Loucy (cell line): ENCODE results near the gene MYH7.

ENCODE experiments used
- H2AFZ ChIP-seq: fragments of 200-600 bp; sonication (generic); 2 replicates; pipeline ENCODE4 v1.6.0; 2016; ENCODE audit warnings: antibody characterized with exemption, mild to moderate bottlenecking, low read length, moderate library complexity
- H3F3A ChIP-seq: fragments of 200-600 bp; 2 replicates; pipeline ENCODE4 v1.6.0; 2016; ENCODE audit warnings: antibody characterized with exemption, low read depth, mild to moderate bottlenecking
- H3K27me3 ChIP-seq: fragments of 200-600 bp; sonication (generic); 2 replicates; pipeline ENCODE4 v1.6.1; 2014; ENCODE audit warnings: low read length, mild to moderate bottlenecking; ENCODE audit not compliant: insufficient read depth, poor library complexity, severe bottlenecking
- H3K36me3 ChIP-seq: fragments of 200-600 bp; sonication (generic); 2 replicates; pipeline ENCODE4 v1.6.1; 2016; ENCODE audit warnings: low read length; ENCODE audit not compliant: insufficient read depth
- H3K4me1 ChIP-seq: fragments of 200-600 bp; sonication (generic); 2 replicates; pipeline ENCODE4 v1.5.1; 2014; ENCODE audit warnings: low read length, mild to moderate bottlenecking; ENCODE audit not compliant: insufficient read depth, poor library complexity, severe bottlenecking
- H3K4me2 ChIP-seq: fragments of 200-600 bp; sonication (generic); 2 replicates; pipeline ENCODE4 v1.6.0; 2014; ENCODE audit warnings: antibody characterized with exemption, low read length, low read depth, mild to moderate bottlenecking; ENCODE audit not compliant: poor library complexity, severe bottlenecking
- H3K4me3 ChIP-seq: fragments of 200-600 bp; sonication (generic); 2 replicates; pipeline ENCODE4 v1.5.1; 2014; ENCODE audit warnings: low read length, mild to moderate bottlenecking, mixed read lengths; ENCODE audit not compliant: poor library complexity, severe bottlenecking
- H3K79me2 ChIP-seq: fragments of 200-600 bp; sonication (generic); 2 replicates; pipeline ENCODE4 v1.6.1; 2014; ENCODE audit warnings: low read length; ENCODE audit not compliant: insufficient read depth
- H3K9ac ChIP-seq: fragments of 200-600 bp; sonication (generic); 2 replicates; pipeline ENCODE4 v1.6.0; 2014; ENCODE audit warnings: mild to moderate bottlenecking, low read depth, low read length, moderate library complexity; ENCODE audit not compliant: poor library complexity, severe bottlenecking
- H3K9me2 ChIP-seq: fragments of 200-600 bp; sonication (generic); replicated peaks from 2 replicates; pipeline ENCODE4 v1.6.1; 2016; ENCODE audit warnings: low read depth, low read length, mixed read lengths
- H3K9me3 ChIP-seq: fragments of 200-600 bp; sonication (generic); 2 replicates; pipeline ENCODE4 v1.6.1; 2014; ENCODE audit warnings: mild to moderate bottlenecking, antibody characterized with exemption, low read length, low read depth; ENCODE audit not compliant: insufficient read depth
- H4K20me1 ChIP-seq: fragments of 200-600 bp; sonication (generic); 2 replicates; pipeline ENCODE4 v1.6.0; 2014; ENCODE audit warnings: antibody characterized with exemption, low read length, mild to moderate bottlenecking; ENCODE audit not compliant: insufficient read depth, poor library complexity, severe bottlenecking
- EZH2phosphoT487 ChIP-seq: fragments of 200-600 bp; IDR thresholded peaks from 2 replicates; pipeline ENCODE4 v1.6.1; 2018; ENCODE audit warnings: antibody characterized with exemption, mild to moderate bottlenecking, moderate library complexity, borderline replicate concordance
- TF ChIP-seq, protein P1 (sequence below): fragments of 200-600 bp; sonication (generic); conservative IDR thresholded peaks from 2 replicates; pipeline ENCODE4 v1.5.1; 2014; ENCODE audit warnings: mild to moderate bottlenecking, antibody characterized with exemption, low read length

The MYH7 gene

GRCh38 chr14:23445773-23446172, 10.3 kb upstream of the MYH7 start:
- H2AFZ ChIP-seq, result no peak overlapping the region
- no peak overlapping the region for H3K9ac ChIP-seq
- H3K4me2 ChIP-seq, result no peak overlapping the region
- no peaks in the 10 kb centered on the region for H3K36me3 ChIP-seq
- no peak overlapping the region for H3K4me3 ChIP-seq
- H4K20me1 ChIP-seq, result no peaks in the 10 kb centered on the region
- no peak for TF ChIP-seq EZH2phosphoT487
- TF ChIP-seq, protein P1, sequence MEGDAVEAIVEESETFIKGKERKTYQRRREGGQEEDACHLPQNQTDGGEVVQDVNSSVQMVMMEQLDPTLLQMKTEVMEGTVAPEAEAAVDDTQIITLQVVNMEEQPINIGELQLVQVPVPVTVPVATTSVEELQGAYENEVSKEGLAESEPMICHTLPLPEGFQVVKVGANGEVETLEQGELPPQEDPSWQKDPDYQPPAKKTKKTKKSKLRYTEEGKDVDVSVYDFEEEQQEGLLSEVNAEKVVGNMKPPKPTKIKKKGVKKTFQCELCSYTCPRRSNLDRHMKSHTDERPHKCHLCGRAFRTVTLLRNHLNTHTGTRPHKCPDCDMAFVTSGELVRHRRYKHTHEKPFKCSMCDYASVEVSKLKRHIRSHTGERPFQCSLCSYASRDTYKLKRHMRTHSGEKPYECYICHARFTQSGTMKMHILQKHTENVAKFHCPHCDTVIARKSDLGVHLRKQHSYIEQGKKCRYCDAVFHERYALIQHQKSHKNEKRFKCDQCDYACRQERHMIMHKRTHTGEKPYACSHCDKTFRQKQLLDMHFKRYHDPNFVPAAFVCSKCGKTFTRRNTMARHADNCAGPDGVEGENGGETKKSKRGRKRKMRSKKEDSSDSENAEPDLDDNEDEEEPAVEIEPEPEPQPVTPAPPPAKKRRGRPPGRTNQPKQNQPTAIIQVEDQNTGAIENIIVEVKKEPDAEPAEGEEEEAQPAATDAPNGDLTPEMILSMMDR, result no peak
- no peaks in the 10 kb centered on the region for H3K79me2 ChIP-seq
- no peaks in the 10 kb centered on the region for H3K9me2 ChIP-seq
- H3K9me3 ChIP-seq, result no peaks in the 10 kb centered on the region
- H3K4me1 ChIP-seq, result no peaks in the 10 kb centered on the region
- H3K27me3 ChIP-seq, result no peaks in the 10 kb centered on the region
- H3F3A ChIP-seq, result no peaks in the 10 kb centered on the region

DNA sequence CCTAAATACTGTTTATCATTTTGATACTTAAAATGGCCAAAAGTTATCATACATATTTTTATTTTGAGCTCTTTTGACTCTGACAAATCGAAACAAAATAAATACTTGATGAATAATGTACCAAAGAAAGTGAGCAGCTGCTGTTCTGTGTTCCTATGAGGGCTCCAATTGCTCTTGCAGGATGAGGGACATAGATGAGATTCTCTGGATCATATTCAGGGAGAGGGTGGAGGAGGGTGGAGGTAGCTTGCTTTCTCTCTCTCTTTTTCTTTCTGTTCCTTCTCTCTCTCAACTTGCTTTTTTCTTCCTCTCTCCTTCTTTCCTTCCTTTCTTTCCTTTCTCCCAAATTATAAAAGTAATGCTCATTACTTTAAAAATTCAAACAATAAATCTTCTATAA, 8.9 kb upstream of the MYH7 start:
- Histone ChIP-seq H3K79me2 (no peaks in the 10 kb centered on the region), H3K36me3 (no peaks in the 10 kb centered on the region), H2AFZ (no peak overlapping the region), H3F3A (no peaks in the 10 kb centered on the region), H3K27me3 (no peaks in the 10 kb centered on the region), H4K20me1 (no peaks in the 10 kb centered on the region), H3K9me2 (no peaks in the 10 kb centered on the region), H3K9ac (no peak overlapping the region), H3K9me3 (no peaks in the 10 kb centered on the region), H3K4me3 (no peak overlapping the region), H3K4me2 (no peak overlapping the region), H3K4me1 (no peaks in the 10 kb centered on the region)
- TF ChIP-seq, protein P1, result no peak
- TF ChIP-seq EZH2phosphoT487, result no peak

DNA sequence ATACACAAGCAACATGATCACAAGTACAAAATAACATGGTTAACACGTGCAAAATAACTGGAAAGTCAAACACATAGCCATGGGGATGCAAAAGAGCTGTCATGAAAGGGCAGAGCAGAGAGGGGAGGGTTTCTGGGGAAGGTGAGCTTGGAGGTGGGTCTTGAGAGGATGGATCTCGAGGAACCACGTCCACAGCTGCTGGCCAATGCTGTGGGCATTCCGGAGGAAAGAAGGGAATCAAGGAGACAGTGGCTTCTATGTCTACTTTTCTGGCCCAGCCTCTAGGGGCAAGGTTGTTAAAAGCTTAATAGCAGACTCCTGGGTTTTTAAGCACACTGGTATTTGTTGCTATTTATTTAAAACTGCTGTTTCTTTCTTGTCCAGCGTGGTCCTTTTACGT, 8.4 kb upstream of the MYH7 start:
- no peaks in the 10 kb centered on the region for H3K4me1 ChIP-seq
- no peaks in the 10 kb centered on the region for H3K9me3 ChIP-seq
- TF ChIP-seq, protein P1, result no peak
- no peak for TF ChIP-seq EZH2phosphoT487
- H3K9ac ChIP-seq, result no peak overlapping the region
- H3K27me3 ChIP-seq, result no peaks in the 10 kb centered on the region
- H3K4me2 ChIP-seq, result no peak overlapping the region
- H3K4me3 ChIP-seq, result no peak overlapping the region
- no peaks in the 10 kb centered on the region for H3K36me3 ChIP-seq
- no peak overlapping the region for H2AFZ ChIP-seq
- no peaks in the 10 kb centered on the region for H4K20me1 ChIP-seq
- no peaks in the 10 kb centered on the region for H3K9me2 ChIP-seq
- no peaks in the 10 kb centered on the region for H3F3A ChIP-seq
- H3K79me2 ChIP-seq, result no peaks in the 10 kb centered on the region
